Measurements from ENCODE around the gene CARMIL1. TPM values are rescaled to one million over a fixed set of nuclear protein-coding genes. Genes with fewer than 3 reads are reported as not detected.

The CARMIL1 gene
- total RNA-seq, 2 experiments from 2014 or later, result 3.6 to 4.1 TPM

DNA sequence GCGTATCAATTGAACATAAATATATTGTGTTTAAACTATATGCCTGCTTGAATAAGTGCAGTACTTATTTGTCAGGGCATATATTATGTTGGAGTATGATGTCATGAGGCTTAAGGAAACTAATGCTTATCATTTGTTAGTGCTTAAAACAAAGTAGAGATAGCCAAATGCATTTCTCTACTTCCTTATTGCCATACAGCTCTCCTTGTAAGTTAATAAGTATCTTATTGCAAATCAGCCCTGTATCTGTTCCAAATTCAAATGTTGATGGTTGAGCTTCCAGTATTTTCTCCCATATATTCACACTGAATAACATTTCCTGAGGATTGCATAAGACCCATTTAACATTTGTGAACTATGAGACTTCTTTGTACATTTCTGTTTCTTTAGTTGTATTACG is 57.8 kb downstream of the CARMIL1 start:
- no peak for ATAC-seq
- no peaks in the 10 kb centered on the region for H3K27me3 Mint-ChIP-seq
- intact Hi-C loops (cut with micrococcal nuclease), result no loop called here
- no peak for DNase-seq
- H3K9me3 Mint-ChIP-seq, result no peaks in the 10 kb centered on the region
- CTCF ChIA-PET, result interaction anchor here (1.1 kb wide), 1 partner anchor 10 kb away, joined by 3 read pairs; no protein-coding TSS in a partner anchor
- no peak overlapping the region for H3K4me3 Mint-ChIP-seq
- POLR2A ChIA-PET, result no interaction called here
- H3K4me1 Mint-ChIP-seq (ENCODE audit: low read depth), result peaks cover 17% of the 10 kb centered on the region
- H3K36me3 Mint-ChIP-seq (ENCODE audit: low read depth), result no peaks in the 10 kb centered on the region
- TF ChIP-seq, protein P1, sequence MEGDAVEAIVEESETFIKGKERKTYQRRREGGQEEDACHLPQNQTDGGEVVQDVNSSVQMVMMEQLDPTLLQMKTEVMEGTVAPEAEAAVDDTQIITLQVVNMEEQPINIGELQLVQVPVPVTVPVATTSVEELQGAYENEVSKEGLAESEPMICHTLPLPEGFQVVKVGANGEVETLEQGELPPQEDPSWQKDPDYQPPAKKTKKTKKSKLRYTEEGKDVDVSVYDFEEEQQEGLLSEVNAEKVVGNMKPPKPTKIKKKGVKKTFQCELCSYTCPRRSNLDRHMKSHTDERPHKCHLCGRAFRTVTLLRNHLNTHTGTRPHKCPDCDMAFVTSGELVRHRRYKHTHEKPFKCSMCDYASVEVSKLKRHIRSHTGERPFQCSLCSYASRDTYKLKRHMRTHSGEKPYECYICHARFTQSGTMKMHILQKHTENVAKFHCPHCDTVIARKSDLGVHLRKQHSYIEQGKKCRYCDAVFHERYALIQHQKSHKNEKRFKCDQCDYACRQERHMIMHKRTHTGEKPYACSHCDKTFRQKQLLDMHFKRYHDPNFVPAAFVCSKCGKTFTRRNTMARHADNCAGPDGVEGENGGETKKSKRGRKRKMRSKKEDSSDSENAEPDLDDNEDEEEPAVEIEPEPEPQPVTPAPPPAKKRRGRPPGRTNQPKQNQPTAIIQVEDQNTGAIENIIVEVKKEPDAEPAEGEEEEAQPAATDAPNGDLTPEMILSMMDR (IDR thresholded peaks at IDR 0.05), result no peak
- no peak overlapping the region for H3K27ac Mint-ChIP-seq

DNA sequence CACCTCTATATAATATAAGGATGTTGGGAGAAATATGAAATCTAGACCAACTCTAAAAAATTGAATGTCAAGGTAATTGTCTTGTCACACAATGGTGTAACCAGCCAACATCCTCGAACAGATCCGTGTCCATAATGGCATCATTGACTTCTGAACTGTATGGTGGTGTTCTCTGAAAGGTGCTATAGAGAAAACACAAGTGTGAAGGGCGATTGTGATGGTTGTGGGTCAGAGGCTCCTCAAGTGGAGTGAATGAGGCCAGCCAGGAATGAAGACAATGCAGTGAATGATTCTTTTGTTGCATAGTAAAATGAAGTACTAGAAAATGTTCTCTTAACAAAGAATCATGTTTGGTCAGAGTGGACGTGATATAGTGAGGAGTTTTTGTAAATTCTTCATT is 58.3 kb downstream of the CARMIL1 start:
- ChIA-PET CTCF (interaction anchor here (0.9 kb wide), 1 partner anchor 17 kb away, joined by 3 read pairs; no protein-coding TSS in a partner anchor), POLR2A (no interaction called here)
- Mint-ChIP-seq H3K4me1 (ENCODE audit: low read depth) (peaks cover 14% of the 10 kb centered on the region), H3K4me3 (no peak overlapping the region), H3K36me3 (ENCODE audit: low read depth) (no peaks in the 10 kb centered on the region), H3K27ac (no peak overlapping the region), H3K9me3 (no peaks in the 10 kb centered on the region), H3K27me3 (no peaks in the 10 kb centered on the region)
- ATAC-seq (no peak), DNase-seq (no peak)
- TF ChIP-seq, protein P1 (IDR thresholded peaks at IDR 0.05), result no peak
- intact Hi-C loops (cut with micrococcal nuclease), result no loop called here

DNA sequence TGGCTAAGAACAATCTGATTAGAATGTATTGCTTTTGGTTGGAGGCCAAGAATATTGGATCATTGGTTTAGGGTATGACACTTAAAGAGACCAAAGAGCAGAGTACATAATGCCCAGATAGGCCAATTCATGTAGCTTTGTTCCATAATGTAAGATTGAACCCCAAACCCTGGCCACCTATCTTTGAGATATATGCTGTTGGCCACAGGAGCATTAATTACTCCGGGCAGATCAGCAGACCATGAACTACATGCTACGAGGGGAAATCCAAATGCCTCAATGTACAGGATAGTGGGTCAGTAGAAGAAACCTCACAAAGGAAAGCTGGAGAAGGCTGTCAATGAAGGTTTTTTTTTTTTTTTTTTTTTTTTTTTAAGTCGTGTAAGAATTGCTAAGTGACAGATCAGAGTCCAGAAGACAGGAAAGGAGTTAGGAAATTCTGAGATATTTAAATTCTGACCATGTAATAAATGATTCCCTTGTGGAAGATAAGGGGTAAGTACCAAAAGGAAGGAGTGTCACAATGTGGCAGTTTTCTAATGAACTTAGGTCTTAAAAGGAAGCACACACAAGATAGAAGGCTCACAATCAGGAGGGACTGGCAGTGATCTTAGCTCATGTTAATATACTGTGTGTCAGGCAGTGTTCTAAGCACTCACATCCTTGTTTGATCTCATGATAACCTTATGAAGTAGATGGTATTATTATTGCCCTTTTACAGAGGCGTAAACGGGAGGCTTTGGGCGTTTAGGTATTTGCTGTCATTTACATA is 61.4 kb downstream of the CARMIL1 start:
- TF ChIP-seq, protein P1 (IDR thresholded peaks at IDR 0.05), result no peak
- POLR2A ChIA-PET, result no interaction called here

DNA sequence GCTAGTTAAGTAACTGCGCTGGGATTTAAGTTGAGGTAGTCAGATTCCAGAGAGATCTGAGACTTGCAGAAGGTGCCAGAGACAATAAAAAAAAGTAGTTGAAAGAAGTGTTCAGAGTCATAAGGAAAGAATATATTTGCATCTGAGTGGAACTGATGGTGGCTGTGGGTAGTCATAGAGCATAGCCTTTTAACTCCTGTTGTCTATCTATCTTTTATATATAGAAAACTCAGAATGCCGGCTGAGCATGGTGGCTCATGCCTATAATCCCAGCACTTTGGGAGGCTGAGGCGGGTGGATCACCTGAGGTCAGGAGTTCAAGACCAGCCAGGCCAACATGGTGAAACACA is 62.0 kb downstream of the CARMIL1 start:
- CTCF ChIA-PET, result interaction anchor here (1.3 to 2.8 kb wide), 3 partner anchors 17 to 149 kb away, joined by 3 to 10 read pairs (median 4); no protein-coding TSS in a partner anchor
- H3K27ac Mint-ChIP-seq, result no peak overlapping the region
- intact Hi-C loops (cut with micrococcal nuclease), result no loop called here
- TF ChIP-seq, protein P1 (IDR thresholded peaks at IDR 0.05), result no peak
- ATAC-seq (no peak), DNase-seq (no peak)
- H3K27me3 Mint-ChIP-seq, result no peaks in the 10 kb centered on the region
- H3K4me1 Mint-ChIP-seq (ENCODE audit: low read depth), result peaks cover 7% of the 10 kb centered on the region
- no peaks in the 10 kb centered on the region for H3K9me3 Mint-ChIP-seq
- POLR2A ChIA-PET, result no interaction called here
- H3K36me3 Mint-ChIP-seq (ENCODE audit: low read depth), result no peaks in the 10 kb centered on the region
- H3K4me3 Mint-ChIP-seq, result no peak overlapping the region

More for the DNA sequence above, 61.4 kb downstream of the CARMIL1 start:
- Mint-ChIP-seq H3K4me1 (ENCODE audit: low read depth) (peaks cover 9% of the 10 kb centered on the region), H3K36me3 (ENCODE audit: low read depth) (no peaks in the 10 kb centered on the region), H3K4me3 (no peak overlapping the region), H3K27me3 (no peaks in the 10 kb centered on the region), H3K9me3 (no peaks in the 10 kb centered on the region), H3K27ac (no peak overlapping the region)
- ATAC-seq (no peak), DNase-seq (no peak)
- intact Hi-C loops (cut with micrococcal nuclease), result no loop called here
- CTCF ChIA-PET, result interaction anchor here (0.6 to 2.8 kb wide), 4 partner anchors 17 to 149 kb away, joined by 3 to 10 read pairs (median 4); no protein-coding TSS in a partner anchor

DNA sequence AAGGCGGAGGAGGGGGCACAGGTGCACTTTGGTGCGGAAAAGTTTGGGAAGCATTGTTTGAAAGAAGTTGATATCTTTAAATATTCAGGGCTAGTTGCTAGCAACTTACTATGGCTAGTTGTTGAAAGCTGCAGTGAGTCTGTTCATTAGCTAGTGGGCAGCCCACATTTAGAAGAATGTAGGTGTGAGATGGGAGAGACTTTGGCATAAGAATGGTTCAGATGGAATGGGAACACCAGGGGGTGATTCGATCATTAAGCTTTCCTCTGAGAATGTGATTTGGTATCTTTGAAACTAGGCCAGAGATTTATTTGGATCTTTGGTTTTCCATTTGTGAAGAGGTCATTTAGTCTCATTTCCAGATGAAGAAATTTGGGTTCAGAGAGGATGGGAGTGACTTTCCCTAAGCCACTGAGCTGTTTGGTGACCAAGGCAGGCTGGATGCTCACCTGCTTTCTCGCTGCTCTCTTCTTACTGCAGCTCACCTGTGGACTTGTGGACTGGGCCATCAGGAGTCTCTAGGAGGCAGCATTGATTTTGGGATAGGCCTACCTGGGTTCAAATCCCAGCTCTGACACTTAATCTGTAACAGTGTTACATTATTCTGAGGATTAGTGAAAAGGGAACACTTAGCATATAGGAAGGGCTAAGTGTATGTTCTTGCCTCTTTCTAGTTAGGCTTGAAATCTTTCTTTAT is 62.9 kb downstream of the CARMIL1 start:
- POLR2A ChIA-PET, result no interaction called here
- intact Hi-C loops (cut with micrococcal nuclease), result no loop called here

More for the DNA sequence above, 62.9 kb downstream of the CARMIL1 start:
- TF ChIP-seq, protein P1 (IDR thresholded peaks at IDR 0.05), result no peak
- no peak overlapping the region for H3K27ac Mint-ChIP-seq
- no peaks in the 10 kb centered on the region for H3K36me3 Mint-ChIP-seq (ENCODE audit: low read depth)
- no peaks in the 10 kb centered on the region for H3K27me3 Mint-ChIP-seq
- DNase-seq (no peak), ATAC-seq (no peak)
- H3K4me3 Mint-ChIP-seq, result no peak overlapping the region
- peaks cover 6% of the 10 kb centered on the region for H3K4me1 Mint-ChIP-seq (ENCODE audit: low read depth)
- no peaks in the 10 kb centered on the region for H3K9me3 Mint-ChIP-seq
- CTCF ChIA-PET, result interaction anchor here (1.1 to 2.8 kb wide), 3 partner anchors 28 to 148 kb away, joined by 4 to 10 read pairs (median 4); no protein-coding TSS in a partner anchor

All from activated CD8-positive, alpha-beta T cell treated with anti-CD3 and anti-CD28 coated beads for 36 hours (primary cell).